Measurements from ENCODE around the gene MRPL27.
A peak's percentile ranks its signal among the peaks of the same experiment; 100 is the strongest.
"Not testable (repeated sequence)": the region's sequence is repeated elsewhere in the genome, so short reads cannot be mapped to it uniquely, and the experiment has no call there.

Gene MRPL27

DNA sequence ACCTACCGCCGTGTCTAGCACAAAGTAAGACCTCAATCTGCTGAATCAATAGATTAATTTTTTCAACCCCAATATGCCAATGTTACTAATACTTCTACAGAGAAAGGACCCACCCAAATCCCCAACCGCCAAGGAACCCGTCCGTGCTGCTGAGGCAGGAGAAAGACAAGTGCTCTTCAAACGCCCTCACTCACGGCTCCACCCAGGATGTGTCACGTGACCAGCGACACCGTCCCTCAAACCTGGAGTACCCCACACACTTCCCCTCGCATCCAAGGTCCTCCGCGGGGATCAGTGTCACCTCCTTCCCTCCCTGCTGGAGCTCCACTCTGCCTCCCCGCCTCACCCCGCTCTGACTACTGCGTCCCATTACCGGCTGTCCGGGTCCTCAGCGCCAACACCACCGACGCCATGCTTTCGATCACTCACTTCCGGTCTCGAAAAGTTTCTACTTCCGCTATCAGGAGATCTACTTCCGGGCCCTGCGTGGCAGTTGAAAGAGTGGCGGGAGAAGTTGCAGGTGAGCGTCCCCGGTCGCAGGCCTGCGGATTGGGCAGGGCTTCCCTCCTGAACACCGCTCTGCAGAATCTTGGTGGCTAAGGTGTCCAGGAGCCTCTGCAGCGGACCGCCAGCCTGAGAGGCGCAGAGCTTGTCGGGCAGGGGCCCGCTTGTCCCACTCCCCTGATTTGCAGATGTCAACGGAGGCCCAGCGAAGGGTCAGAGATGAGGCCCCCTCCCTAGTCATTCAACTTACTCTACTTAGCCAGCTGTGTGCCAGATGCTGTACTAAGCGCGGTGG lies at the start of gene MRPL27, which contains the start of gene EME1:
Gene MRPL27, minus strand, starts transcription at position 427 of the 799 bp plus-strand sequence. Its CDS starts 14 bp downstream, at position 413.
Gene EME1, plus strand, starts transcription at position 472 of the 799 bp plus-strand sequence. CDS start 1,980 bp downstream, outside the sequence.
- DNase-seq: peak; percentile 85

DNA sequence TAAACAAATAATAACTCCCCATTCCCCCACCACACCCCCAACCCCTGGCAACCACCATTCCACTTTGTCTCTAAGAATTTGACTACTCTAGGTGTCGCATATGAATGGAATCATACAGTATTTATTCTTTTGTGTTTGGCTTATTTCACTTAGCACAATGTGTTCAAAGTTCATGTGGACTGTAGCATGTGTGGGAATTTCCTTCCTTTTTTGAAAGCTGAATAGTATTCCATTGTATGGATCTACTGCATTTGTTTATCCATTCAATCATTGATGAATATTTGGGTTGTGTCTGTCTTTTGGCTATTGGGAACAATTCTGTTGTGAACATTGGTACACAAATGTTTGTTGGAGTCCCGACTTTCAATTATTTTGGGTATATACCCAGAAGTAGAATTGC lies 49.8 kb upstream of the MRPL27 start:
- no peak for DNase-seq

DNA sequence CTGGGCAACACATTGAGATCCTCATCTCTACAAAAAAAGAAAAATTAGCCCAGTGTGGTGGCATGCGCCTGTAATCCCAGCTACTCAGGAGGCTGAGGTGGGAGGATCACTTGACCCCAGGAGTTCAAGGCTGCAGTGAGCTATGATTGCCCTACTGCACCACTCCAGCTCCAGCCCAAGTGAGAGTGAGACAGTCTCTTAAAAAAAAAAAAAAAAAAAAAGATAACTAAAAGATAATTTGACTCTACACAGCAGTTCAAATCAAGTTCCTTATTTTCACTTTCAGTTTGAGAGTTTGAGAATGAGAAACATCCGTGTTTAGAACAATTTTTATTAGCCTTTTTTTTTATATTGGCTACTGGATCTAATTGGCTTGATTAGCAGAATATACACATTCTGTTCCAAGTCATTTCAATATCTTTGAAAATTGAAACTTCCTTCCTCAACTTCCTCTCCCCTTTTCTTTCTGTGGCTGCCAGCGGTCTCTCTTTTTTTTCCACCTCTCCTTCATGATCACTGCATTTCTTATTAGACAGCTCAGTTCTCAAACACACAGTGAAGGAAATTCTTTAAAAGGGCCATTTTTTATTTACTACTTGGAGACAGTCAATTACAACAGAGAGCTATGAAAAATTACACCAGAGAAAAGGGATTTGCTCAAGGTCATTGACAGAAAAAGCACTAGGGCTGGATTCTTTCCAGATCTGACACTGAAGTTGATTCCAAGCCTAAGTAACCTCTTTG lies 48.5 kb upstream of the MRPL27 start:
- no peak for DNase-seq

DNA sequence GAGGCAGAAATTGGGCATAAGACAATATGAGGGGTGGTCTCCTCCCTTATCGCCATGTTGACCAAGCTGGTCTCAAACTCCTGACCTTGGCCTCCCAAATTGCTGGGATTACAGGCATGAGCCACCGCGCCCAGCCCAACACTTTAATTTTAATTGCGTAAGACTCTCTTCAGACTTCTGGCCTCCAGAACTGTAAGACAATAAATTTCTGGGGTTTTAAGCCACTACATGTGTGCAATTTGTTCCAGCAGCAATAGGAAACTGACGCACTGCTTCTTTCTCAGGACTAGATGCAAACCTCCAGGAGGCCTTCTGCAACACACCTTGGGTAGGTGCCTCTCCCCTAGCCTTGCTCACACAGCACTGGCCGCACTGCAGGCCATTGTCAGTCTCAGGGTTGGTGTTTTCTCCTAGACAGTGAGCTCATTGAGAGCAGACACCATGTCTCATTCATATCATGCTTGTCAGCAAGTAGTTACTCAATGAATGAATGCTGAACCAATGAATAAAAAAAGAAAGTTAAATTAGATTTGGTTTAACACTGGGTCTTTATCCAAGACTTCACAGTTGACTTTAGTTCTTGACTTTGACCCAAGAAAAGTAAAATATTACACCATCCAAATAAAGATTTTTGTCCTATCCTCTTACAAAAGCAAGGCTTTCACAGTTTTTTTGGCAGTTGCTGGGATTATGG lies 47.6 kb upstream of the MRPL27 start:
- no peak for DNase-seq

DNA sequence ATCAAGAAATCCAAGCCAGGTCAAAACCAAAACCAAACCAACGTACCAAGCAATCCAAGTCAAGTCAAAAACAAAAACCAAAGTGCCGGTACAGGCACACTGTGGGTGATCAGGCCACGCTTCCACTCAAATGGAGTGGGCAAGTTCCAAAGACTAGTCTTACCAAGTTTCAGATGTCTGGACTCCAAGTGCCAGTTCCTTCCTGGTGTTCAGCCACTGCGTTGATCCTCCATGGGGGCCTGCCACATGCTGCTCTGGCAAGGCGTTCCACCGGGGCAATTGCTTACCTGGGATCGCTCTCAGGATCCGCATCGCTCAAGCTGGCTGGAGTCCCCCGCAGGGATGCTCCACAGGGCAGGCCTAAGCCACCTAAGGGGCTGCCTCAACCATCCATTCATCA lies 46.6 kb upstream of the MRPL27 start:
- DNase-seq: not testable (repeated sequence)

DNA sequence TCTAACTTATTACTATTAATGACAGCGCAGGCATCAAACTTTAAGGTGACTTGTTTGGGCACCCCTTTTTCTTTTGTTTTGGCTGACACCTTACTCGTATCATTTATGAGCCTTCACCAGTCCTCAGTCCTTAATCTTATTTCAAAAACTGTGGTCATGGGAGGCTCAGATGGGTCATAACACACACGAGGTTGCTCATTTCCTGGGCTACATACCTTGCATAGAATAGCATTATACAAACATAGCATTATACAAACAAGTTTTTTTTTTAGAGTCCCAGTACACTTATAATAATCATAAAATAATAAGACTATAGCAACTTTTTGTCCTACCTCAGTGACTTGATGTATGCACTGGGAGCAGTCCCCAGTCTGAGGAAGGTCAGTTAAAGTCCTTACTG lies 41.8 kb upstream of the MRPL27 start:
- DNase-seq: no peak

DNA sequence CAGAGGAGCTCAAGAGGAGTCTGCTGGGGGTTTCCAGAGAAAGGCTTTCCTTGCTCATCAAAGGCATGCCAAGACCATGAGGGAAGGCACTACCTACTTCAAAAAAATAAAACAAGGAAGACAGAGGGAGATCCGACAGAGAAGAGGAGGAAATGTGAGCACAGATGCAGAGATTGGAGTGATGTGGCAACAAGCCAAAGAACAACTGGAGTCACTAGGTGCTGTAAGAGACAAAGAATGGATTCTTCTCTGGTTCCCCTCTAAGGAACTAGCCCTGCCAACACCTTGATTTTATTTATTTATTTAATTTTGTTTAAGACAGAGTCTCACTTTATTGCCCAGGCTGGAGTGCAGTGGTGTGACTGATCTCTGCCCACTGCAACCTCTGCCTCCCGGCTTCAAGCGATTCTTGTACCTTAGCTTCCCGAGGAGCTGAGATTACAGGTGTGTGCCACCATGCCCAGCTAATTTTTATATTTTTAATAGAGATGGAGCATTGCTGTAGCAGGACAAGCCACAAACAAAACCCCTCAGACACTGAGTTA lies 39.3 kb upstream of the MRPL27 start:
- no peak for DNase-seq

DNA sequence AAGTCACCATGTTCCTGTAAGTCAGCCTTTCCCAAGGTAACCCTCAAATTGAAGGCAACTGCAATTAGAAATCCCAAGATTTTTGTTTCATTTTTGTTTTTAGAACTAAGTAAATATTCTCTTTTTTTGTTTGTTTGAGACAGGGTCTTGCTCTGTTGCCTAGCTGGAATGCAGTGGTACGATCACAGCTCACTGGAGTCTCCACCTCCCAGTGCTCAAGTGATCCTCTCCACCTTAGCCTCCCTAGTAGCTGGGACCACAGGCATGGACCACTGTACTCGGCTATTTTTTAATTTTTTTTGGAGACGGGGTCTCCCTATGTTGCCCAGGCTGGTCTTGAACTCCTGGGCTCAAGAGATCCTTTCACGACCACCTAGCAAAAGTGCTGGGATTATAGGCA lies 34.9 kb upstream of the MRPL27 start:
- no peak for DNase-seq

DNA sequence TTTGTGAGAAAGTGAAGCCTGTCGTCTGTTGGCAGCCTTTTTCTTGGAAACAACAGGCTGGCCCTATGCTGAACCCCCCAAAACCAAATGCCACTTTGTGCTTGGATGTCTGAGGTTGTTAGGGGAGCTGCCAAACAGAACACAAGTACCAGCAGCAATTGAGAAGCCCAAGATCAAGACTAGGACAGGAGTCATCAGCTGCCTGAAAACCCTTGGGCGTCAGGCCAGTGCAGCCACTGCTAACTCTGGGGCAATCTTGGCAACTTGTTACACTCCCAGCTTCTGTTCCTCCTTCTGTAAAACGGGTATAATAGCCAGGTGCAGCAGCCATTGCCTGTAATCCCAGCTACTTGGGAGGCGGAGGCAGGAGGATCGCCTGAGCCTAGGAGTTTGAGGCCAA lies 33.6 kb upstream of the MRPL27 start:
- no peak for DNase-seq

DNA sequence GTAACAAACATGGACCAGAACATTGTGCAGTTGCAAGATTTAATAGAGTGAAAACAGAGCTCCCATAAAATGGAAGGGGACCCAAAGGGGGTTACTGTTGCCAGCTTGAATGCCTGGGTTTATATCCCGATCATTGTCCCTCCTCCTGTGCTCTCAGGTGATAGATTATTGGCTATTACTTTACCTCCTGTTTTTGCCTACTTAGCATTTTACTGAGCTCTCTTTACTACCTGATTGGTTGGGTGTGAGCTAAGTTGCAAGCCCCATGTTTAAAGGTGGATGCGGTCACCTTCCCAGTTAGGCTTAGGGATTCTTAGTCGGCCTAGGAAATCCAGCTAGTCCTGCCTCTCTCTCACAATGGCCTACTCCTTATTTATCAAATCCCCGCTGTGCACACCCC lies 32.4 kb upstream of the MRPL27 start:
- DNase-seq: not testable (repeated sequence)

DNA sequence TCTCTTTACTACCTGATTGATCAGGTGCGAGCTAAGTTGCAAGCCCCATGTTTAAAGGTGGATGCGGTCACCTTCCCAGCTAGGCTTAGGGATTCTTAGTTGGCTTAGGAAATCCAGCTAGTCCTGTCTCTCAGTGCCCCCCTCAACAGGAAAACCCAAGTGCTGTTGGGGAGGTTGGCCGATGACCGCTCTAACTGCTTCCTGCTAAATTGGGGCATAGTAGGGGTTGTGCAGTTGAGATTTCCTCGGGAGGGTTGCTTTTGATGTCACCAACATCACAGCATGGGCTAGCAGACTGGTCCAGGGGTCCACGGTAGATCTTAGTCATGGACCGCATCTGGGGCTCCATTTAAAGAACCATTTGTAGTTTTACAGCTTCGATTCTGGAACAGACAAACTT lies 26.6 kb upstream of the MRPL27 start:
- not testable (repeated sequence) for DNase-seq

DNA sequence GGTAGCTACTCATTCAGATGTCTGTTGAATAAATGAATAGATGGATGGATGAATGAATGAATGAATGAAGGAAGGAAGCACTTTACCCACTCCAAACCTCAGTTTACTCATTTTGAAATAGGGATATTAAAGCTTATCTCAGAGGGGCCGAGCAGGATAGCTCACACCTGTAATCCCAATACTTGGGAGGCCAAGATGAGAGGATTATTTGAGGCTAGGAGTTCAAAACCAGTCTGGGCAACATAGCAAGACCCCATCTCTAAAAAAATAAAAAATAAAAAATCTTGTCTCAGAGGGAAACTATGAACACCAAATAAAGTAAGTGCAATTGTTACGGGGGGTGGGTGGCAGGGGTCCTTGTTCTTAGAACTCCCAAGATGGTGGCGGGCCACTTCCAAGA lies 25.7 kb upstream of the MRPL27 start:
- DNase-seq: not testable (repeated sequence)

DNA sequence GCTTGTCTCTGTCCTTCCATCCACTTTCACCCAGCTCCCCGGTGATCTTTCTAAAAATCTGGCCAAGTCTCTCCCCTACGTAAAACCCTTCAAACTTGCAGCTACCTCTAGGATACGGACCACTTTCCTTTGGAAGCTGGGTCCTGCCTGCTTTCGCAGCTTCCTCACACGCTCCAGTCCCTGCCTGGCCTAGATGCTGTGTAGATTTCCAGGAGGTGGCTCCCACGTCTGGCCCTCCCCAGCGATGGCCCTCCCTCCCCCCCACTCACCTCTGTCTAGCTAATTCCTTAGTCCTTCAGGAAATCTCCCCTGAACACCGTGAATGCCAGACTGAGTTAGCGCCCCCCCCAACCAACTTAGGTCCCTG lies 24.9 kb upstream of the MRPL27 start:
- no peak for DNase-seq

DNA sequence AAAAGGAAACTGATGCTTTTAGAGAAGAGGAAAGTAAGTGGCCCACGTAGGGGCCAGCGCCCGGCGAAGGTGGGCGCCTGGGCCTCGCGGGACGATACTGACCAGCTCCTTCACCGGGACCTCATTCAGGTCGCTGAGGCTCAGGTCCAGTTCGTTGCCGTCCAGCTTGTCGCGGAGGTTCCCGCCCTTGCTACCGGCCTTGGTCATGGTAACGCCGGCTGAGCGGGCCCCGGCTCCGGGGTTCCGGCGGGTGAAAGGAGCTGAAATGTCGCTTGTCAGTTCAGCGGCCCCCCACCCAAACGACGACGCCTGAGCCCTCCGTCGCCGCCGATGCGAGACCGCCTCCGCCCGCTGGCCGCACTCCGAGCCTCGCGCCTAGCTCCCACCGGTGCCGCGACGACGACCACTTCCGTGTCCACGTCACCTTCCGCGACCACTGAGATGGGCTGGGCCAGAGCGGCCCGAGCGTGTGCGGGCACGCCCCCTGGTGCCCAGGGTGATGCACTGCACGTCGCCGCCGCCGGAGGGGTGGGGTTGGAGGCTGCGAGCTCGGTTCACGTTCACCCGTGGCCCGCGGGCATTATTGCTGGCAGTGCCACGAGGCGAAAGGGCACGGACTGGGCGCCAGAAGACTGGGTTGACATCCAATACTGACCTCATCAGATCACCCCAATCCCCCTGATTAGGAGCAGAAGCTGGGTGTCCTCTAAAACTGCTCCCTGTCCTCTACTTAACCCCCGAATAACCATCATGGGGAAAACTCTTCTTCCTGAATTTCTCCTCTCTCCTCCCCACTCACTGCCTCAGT lies 24.3 kb upstream of the MRPL27 start, which contains the start of gene LRRC59:
Gene LRRC59, minus strand, starts transcription at position 413 of the 808 bp plus-strand sequence. Its CDS starts 206 bp downstream, at position 207.
- peak; percentile 88 for DNase-seq

DNA sequence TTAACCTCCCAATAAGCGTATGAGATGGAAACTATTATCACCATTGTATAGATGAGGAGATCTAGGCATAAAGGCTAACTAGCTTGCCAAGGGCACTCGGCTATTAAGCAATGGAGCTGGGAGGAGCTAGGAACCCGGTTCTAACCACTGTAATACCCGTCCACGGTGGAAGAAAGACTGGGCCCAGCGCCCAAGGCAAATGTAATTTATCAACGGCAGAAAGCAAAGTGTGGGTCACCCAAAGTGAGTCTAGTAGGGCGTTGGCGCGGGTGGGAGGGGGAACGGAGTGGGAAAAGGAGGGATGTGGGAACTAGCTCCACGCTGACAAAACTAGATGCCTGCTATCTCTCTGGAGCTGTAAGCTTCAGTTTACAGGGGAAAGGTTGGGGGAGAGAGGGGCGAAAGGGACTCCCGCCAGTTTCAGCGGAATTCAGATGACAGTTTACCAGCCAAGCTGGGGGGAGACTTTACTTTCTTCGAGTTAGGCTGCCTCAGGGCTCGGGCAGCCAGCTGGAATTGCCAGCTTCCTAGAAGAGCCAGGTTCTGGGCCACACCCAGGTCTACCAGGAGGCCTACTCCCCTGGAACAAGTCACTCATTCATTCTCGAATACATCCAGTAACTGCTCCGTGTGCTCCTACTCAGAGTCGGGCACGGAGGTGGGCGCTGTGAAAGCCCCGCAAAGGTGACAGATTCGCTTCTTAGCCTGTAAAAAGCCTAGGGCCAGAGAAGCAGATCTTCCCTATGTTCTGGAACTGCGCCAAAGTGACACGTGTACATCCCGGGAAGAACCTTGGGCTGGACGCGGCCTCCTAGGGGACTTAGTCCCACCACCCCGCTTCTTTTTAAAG lies 23.5 kb upstream of the MRPL27 start:
- no peak for DNase-seq

DNA sequence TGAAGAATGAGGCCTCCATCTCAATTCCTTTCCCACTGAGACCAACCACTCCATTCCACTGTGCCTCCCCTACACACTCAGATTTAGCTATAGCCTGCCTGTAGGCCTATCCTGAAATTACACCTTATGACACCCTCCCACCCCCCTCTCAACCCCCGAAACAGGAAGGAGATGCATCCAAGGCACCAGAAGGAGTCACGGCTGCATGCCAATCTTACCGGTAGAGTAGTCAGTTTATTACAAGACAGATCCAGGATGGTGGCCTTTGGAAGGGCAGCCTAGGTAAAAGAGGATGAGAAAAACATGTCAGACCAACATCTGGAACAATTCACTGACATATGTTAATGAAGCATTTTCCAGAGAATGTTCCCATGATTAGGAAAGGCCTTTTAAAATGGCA lies 21.7 kb upstream of the MRPL27 start:
- no peak for DNase-seq

DNA sequence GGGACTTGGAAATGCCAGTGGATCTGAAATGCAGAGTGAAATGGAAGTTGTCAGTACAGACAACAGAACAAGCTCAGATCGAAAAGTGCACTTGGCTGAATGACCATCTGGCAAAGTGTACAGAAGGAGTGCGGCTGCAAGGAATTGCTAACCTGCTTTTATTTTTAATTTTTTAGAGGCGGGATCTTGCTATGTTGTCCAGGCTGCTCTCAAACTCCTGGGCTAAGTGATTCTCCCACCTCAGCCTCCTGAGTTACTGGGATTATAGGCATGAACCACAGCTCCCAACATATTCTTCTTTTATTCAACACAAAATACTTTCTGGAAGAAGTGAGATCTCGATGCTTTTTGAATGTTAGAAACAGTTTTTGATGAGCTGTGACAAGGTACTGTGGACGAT lies 20.7 kb upstream of the MRPL27 start:
- DNase-seq: no peak

DNA sequence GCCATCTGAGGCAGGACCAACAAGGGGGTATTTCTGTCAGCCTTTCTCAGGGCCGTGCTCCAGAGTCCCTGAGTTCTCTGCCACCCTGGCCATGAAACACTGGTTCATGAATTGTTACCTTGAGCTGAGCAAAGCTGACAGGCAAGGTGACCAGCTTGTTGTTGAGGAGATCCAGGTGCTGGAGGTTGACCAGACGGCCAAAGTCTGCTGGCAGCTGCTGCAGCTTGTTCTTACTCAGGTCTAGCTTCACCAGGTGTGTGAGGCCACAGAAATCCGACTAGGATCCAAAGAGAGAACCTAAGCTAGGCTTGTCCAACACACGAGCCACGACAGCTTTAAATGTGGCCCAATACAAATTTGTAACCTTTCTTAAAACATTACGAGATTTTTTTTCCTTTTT lies 19.6 kb upstream of the MRPL27 start:
- no peak for DNase-seq

DNA sequence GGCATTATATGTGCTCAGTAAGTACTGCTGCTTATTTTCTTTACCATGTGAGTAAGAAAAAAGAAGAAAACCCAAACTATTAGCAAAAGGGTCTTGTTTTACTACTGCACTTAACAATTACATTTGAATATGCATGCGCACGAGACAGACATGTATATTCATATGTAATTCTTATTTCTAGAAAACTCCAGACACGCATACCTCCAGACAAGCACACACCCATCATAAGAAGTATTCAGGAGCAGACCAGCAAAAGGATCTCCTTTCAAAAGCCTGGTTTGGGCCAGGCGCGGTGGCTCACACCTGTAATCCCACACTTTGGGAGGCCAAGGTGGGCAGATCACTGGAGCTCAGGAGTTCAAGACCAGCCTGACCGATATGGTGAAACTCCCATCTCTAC lies 16.6 kb upstream of the MRPL27 start:
- DNase-seq: no peak

DNA sequence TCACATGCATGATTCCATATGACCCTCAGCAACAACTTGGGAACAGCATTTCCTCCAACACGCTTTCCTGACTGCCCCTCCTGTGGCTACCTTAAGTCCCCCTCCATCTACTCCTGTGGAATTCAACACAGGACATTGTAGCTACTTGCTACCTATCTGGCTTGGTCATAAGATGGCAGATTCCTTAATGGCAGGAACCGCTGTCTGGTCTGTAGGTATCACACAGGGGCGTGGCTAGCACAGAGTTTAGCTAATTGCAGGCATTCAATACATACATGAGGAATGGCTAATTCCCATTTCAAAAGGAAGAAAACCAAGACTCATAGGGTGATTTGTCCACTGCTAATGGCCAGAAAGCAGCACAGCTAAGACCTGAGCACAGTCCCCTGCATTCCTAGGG lies 15.7 kb upstream of the MRPL27 start:
- DNase-seq: no peak

DNA sequence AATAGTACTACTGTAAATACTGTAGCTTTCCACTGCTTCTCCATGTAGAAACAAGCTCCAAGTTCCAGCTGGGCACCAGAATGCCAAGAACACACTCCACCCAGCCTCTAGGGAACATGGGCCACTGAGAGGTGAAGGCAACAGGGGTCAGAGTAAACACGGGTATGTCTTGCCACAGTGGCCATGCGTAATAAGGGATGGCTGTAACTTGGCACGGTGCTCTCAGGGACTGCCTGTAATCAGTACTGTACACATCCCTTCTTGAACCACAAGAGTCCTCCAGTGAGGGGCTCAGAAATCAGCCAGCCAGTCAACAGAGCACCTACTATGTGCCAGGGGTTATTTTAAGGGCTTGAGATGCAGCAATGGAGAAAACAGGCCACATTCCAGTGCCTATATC lies 13.5 kb upstream of the MRPL27 start:
- DNase-seq: no peak
